Activated CD4-positive, alpha-beta T cell treated with anti-CD3 and anti-CD28 coated beads, Interleukin-2, amount 50 U/mL, for 1 hour (primary cell): ENCODE measurements around the gene COG2.
"Not testable (repeated sequence)": the region's sequence is repeated elsewhere in the genome, so short reads cannot be mapped to it uniquely, and the experiment has no call there.

ENCODE experiments used
- DNase-seq: peaks from one replicate; pipeline ENCODE4 v3.0.0-alpha.2; 2020

Gene COG2

GRCh38 chr1:230642263-230642959 is at the start of gene COG2:
Gene COG2 (plus strand): TSS chr1:230642481. CDS start chr1:230642607, 126 bp downstream.
- DNase-seq = peak; percentile 96

- no peak for DNase-seq
These were observed 49.4 kb upstream of the COG2 start for GRCh38 chr1:230592848-230593414.

- DNase-seq = no peak
These were observed 48.0 kb upstream of the COG2 start for GRCh38 chr1:230594214-230594773.

- DNase-seq = no peak
These were observed 47.1 kb upstream of the COG2 start for GRCh38 chr1:230595181-230595580.

GRCh38 chr1:230596306-230596705 is 46.0 kb upstream of the COG2 start:
- DNase-seq = no peak

- DNase-seq = no peak
These were observed 43.5 kb upstream of the COG2 start for GRCh38 chr1:230598745-230599144.

GRCh38 chr1:230599926-230600656 is 42.2 kb upstream of the COG2 start:
- DNase-seq = no peak

GRCh38 chr1:230600657-230601400 is 41.5 kb upstream of the COG2 start:
- not testable (repeated sequence) for DNase-seq

GRCh38 chr1:230609208-230609607 is 33.1 kb upstream of the COG2 start:
- DNase-seq = no peak

- no peak for DNase-seq
These were observed 31.7 kb upstream of the COG2 start for GRCh38 chr1:230610589-230610988.

GRCh38 chr1:230611128-230611877 is 31.0 kb upstream of the COG2 start:
- no peak for DNase-seq

GRCh38 chr1:230611878-230612235 is 30.4 kb upstream of the COG2 start:
- no peak for DNase-seq

- DNase-seq = no peak
These were observed 29.6 kb upstream of the COG2 start for GRCh38 chr1:230612651-230613050.

- no peak for DNase-seq
These were observed 28.2 kb upstream of the COG2 start for GRCh38 chr1:230614121-230614520.

GRCh38 chr1:230618537-230618936 is 23.7 kb upstream of the COG2 start:
- DNase-seq = no peak

- DNase-seq = no peak
These were observed 21.5 kb upstream of the COG2 start for GRCh38 chr1:230620649-230621323.

- no peak for DNase-seq
These were observed 20.8 kb upstream of the COG2 start for GRCh38 chr1:230621324-230622030.

- no peak for DNase-seq
These were observed 20.1 kb upstream of the COG2 start for GRCh38 chr1:230622151-230622550.

- no peak for DNase-seq
These were observed 18.1 kb upstream of the COG2 start for GRCh38 chr1:230624097-230624713.

GRCh38 chr1:230626232-230626631 is 16.0 kb upstream of the COG2 start:
- no peak for DNase-seq

- no peak for DNase-seq
These were observed 14.5 kb upstream of the COG2 start for GRCh38 chr1:230627767-230628166.
